HG03108 (cell line): Measurements from ENCODE around the gene ATRNL1.

ENCODE experiments used
- ATAC-seq: cut with Tn5 transposase; IDR thresholded peaks from one replicate; pipeline ENCODE4 v1.9.1; 2021; ENCODE audit warnings: moderate library complexity; ENCODE audit not compliant: unreplicated experiment

The ATRNL1 gene

DNA sequence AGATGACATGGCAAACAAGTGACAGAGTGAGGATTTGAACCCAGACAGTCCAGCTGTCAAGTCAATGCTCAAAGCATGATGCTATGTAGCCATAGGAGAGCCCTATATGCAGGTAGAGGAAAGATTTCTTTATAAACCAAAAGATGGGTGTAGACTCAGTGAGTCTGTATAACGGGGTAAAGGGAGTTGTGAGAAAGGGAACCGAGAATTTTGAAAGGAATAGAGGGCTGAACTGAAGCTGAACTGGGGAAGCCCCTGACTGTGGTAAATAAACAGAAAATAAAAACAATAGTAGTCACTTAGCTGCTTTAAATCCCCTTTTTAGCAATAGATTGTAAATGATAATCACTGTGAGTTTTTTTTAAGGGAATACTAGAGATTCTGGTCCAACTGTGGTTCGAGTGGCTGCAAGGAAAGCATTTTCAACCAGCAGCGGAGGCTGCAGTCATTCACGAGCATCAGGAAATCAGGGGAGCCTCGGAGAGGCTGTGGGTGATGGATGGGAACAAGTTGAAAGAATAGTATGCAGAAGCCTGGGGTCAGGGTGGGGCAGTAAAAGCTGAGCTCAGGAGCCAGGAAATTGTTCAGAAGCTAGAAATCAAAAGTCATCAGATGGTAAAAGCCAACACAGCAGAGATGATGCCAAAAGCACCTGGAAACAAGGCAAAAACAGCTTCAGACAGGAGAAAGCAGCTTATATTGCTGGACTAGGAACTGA is 786.4 kb downstream of the ATRNL1 start:
- no peak for ATAC-seq

DNA sequence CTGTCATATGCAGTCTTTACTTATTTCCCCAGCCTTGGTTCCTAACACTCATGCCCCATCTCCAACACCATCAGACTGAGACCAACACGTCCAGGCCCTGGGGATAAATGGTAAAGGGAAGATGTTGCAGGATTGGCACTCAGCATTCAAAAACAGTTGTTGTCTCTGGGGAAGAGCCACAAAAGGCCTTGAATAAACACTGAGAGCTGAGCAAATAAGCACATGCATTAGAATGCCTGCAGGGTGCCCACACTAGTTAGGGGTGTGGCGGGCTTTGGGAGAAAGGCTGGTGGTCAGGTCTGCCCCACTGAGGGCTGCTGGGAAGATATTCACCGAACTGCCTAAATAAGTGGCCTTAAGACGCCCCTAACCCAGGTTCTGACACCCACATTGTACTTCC is 788.9 kb downstream of the ATRNL1 start:
- no peak for ATAC-seq

DNA sequence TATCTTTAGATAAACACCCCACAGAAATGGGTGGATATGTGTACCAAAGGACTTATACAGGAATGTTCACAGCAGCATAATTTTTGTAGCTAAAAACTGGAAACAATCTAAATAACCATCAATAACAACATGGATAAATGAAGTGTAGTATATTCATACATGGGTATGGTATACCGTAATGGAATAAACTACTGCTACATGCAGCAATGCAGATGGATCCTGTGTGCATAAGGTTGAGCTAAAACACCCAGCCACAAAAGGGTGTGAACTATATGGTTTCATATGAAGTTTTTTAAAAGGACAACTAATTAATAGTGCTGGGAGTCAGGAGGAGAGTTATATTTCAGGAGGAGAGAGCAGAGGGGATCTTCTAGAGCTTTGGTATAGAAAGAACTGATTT is 790.2 kb downstream of the ATRNL1 start:
- no peak for ATAC-seq

DNA sequence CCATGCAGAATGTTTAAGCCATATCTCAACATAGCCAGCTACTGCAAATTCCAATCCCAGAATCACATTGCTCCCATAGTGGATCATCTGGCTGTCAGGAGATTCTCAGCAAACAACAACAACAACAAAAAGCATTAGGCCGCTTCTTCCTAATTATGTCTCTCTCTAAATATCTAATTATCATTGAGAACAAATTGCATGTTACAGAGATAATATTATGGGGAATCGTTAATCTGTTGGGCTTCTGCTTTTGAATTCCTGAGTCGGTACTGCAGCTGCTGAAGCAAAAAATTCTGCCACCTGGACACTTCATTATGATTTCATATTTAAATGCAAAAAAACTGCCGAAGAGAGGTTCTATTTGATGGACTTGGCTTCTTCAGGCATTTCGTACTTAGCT is 791.2 kb downstream of the ATRNL1 start:
- no peak for ATAC-seq

DNA sequence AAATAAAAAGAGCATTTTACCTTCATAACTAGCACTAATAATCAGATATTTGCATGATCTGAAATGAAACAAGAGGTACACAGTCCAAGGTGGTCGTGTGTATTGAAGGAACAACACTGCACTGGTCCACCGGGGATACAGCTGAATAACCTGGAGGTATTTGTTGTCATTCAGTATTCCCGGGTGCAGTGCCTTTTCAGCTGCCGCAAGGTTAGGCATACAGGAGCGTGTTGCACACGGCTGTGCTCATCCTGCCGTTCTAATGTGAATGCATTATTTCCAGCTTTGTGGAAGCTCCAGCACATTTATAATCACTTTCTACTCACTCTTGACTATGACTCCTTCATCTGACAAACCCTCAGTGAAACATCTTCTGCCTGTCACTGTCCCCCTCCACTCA is 802.0 kb downstream of the ATRNL1 start:
- no peak for ATAC-seq

DNA sequence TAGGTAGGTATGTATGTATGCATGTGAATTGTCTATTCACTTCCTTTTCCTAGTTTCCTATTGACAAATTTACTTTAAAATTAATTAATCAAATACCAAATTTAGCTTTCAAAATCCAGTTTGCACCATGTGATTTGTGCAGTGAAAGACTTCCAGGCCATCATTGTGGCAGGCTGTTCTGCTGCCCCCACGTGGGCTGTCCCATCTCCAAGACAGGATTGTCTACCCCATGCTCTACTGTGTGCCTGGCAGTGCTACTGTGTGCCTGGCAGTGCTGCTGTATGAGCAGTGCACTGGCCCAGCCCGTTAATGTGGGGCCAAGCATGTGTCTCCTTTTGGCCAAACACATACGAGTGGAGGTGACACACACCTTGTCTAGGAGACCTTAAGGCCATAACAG is 805.1 kb downstream of the ATRNL1 start:
- ATAC-seq = no peak

DNA sequence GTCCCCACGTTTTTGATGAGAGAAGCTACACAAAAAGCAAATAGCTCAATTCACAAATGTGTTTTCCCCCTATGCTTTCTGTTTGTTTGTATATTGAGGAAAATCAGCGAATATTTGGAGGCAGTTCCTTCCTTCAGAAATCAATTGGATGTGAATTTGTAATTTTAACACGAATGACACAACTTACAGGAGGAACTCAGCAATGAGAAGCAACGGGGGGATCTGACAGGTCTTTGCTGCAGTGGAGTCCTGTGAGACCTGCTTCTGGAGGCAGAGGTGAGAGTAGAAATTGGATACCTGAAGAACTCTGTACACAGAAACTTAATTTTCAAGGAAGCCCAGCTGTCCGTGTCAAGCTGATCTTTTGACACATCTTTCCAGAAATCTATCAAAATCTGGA is 809.4 kb downstream of the ATRNL1 start:
- ATAC-seq = no peak

DNA sequence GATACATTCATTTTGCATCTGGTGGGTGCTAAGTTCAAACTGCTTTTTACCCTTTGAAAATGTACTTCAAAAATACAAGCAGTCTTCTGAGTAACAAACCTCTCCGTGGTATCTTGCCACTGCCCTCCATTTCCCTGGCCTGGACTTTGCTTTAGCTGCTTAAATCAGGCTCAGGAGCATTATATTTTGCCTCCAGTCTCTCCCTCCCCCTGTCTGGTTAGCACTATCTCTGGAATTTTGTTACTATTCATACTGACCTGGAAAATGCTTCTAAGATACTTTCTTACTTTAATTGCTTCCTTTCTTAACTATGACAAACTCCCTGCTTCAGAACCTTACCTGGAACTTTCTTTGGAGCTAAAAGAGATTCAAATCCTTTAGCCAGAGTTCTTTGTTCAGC is 810.0 kb downstream of the ATRNL1 start:
- ATAC-seq = no peak

DNA sequence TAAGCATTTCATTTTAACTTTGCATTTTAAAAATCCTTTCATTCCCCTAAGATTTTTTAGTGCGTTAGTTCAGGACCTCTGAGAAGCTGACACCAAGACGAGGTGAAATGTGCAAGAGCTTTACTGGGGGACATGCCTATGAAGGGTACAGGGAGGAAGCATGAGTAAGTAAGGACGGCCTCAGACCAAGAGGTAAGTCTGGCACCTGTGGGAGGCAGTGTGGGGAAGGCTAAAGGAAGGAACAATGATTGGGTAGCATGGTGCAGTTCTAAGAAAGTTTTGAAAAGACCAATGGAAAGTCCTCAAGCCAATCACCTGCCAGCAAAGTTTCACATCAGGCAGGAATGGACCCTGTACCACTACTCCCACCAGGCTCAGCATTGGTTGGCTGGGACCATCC is 810.7 kb downstream of the ATRNL1 start:
- ATAC-seq = no peak

DNA sequence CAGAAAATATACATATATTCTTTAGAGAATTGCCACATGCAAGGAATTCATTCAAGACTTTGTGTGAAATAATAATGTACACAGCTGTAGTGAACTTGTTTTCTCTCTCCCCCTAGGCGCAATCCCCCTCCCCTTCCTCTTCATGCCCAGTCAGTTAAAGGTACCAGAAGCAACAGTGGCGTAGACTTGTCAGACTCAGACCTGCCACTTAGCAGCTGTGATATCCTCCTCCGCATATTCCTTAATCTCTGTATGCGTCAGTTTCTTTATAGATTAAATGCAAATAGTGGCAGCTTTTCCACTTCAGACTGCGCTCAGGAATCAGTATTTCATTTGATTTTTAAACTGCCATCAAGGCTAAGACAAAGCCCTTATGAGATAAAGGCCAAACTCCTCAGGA is 815.9 kb downstream of the ATRNL1 start:
- no peak for ATAC-seq

DNA sequence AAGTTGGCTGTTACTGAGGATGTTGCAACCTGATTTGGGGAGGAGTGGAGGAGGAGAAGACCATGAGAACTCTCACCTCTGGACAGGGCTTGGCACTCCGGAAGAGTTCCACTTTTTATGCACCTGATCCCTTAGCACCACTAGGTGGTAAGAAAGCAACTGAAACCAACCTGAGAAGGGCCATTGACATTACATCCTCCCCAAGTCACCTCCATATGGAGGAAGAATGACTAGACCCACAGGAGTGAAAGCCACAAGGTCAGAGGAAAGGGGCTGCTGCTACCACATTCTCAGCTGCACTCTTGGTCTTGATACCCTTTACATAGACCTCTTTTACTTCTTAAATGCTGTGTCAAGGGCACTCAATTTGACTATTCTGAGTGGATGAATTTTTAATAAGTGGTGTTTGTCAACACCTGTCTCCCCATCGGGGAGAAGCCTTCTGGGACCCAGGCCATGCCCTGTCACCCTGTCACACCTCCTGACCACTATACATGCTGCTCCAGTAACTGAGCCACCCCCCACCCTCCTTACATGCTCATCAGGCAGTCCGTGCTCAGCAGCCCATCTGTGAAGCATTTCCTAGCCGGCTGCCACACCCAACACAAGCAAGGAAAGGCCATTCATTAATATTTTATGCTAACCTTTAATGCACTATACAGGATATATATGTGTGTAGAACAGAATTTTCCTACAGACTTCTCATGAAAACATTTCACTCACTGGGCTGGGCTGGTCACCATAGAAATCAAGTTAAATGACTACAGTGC is 817.0 kb downstream of the ATRNL1 start:
- ATAC-seq = no peak

DNA sequence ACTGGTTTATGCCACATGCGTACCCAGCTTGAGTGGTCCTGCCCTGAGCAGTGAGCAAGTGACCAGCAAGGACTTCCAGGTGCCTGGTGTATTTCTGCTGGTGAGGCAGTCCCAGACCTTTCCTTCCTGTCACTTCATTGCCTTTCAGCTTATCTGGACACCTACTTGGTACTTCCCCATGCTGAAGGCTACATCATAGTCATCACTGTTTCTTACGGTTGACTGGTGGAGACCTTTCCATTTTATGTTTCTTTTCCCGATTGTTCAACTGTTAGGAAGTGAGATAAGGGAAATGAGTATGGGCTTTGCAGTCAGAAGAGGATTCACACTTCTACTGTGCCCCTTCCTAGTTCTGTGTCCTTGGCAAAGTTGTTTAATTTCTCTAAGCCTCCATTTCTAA is 821.3 kb downstream of the ATRNL1 start:
- no peak for ATAC-seq

DNA sequence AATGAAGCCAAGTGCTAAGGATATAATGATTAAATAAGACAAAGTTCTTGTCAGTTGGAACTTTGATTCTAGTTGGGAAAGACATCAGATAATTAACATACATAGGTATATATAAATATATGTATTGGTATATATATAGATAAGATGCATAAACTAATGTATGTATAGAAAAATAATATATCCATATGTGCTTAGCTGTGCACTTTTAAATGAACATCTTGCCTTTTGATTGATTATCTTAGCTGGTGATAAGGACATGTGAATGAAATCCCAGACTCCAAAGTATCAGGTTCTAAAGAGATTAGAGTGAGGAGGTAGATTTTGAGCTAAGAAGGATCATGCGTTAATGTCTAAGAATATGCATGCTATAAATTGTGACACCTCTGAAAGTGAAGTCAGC is 822.3 kb downstream of the ATRNL1 start:
- no peak for ATAC-seq

DNA sequence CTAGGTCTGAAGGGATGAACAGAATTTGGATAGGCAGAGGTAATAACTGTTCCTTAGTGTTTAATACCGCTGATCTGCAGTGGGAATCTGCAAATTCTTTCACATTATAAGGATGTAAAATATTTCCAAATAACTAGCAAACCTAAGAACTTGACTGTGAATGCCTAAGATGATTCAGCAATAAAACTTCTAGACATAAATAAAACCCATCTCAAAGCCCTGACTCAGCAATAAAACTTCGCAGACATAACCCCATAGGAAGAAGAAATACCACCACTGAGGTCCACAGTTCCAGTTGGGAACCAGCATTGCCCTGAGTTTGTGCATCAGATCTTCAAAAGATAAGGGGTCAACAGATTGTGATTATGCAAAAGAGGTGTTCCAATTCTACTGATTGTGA is 825.6 kb downstream of the ATRNL1 start:
- no peak for ATAC-seq

DNA sequence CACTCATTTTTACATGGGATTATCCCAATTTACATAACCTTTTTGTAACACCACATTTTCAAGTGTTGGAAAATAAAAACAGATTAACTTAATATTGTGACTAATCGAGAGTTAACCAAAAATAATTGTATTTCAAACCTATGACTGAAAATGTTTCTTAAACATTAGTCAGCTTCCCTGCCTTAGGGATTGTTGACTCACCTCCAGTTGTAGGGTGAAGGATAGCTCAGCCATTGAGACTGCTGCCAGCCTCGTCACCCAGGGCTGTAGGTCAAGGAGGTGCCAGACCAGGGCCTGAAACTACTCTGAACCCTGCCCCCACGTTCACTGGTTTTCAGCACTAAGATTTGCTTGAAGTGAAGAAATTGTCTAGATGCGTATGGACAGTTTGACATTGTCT is 828.6 kb downstream of the ATRNL1 start:
- no peak for ATAC-seq

DNA sequence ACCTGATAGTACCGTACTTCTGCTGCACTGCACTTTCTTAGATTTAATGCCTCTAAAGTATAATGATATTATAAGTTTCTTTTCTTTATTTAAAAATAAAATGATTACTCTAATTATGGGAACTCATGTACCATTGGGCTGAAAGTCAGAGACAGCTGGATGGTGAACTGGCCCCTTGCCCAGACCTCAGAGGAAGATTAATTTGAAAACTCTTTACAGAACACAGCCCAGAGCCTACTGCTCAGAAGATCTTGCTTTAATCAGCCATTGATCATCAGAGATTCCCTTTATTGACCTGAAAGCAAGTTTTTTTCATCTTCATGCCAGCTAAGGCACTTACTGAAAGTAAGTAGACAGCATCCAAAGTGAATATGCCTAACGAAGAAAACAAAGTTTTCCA is 838.1 kb downstream of the ATRNL1 start:
- no peak for ATAC-seq

DNA sequence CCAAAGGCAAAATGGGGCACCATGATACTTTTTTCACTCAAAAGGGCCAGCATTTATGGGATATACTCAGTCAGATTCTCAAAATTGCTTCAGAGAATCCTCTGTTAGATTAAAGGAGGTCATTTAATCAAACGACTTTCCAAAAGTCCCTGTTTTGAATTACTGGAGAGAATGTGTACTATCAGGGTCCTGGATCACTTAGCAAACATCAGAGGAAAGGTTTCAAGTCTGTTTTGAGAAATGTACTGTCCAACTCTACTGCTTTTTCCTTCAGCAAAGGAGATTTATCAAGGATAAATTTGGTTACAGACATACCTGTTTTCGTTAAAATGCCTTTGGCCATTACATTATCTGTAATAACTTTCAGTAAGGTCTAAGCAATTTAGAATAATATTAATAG is 838.9 kb downstream of the ATRNL1 start:
- no peak for ATAC-seq

DNA sequence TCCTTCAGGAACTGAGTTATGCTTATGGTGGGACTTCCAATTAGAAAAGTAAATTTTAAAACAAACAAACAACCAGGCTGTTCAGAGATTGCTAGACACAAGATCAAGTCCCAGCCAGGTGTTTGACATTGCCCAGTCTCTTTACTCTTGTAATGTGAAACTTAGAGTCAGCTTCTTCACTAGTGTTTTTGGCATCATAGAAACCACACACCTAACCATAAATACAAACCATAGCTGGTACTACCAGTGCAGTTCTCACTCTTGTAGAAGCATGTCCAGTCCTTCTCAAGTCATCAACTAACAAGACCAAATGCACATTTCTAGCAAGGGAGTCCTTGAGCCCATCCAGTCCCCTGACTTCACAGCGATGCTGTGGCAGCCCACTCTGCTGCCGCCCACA is 839.9 kb downstream of the ATRNL1 start:
- no peak for ATAC-seq

DNA sequence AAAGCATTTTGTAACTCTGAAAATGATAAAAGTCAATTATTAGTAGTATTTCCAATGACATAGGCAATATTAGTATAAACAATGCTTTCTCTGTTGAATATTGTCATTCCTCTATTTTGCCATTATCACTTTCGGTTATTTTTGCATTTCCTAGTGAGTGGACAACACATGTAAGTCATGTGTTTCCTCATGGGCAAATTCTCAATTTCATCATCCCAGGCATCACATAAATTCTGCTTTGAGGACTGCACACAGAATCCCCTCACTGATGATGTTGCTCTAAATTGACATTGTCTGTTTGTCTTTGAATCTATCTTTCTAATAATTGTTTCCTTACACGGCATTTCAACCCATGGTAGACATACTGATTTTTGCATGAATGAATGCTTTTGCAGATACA is 842.6 kb downstream of the ATRNL1 start:
- ATAC-seq = no peak

DNA sequence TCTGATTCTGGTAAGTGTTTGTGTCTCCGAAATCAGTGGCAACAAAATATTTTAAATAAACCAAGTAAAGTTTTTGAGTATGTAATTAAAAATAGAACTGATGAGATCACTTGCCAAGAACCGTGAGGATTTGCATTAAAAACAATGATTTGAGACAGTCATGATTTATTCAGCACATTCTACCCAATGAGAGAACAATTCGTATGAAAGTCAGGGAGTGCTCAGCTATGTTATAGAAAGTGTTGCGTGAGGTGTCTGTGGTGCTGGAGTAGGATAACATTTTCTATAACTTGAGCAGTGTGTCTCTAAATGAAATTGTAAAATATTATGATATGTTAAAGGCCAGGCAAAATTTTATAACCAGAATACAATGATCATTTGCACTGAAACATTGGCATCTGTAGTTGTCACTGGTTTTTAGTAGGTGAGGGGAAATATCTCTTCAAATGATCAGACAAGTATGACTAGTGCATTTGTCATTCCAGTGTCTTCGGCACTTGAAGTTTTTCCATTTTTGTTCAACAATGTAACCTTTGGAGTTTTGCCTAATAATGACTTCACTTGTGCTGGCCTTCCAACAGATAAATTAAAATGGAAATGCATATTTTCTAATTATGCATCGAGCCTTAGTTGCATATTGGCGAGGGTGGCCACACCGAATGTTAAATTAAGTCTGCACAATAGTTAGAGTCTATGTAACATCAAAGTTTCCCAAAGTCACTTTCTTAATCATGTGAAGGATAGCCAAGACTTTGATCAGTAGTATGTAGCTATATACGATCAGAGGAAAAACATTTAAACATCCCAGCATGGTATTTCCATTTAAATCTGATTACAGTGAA is 844.0 kb downstream of the ATRNL1 start:
- ATAC-seq = no peak

DNA sequence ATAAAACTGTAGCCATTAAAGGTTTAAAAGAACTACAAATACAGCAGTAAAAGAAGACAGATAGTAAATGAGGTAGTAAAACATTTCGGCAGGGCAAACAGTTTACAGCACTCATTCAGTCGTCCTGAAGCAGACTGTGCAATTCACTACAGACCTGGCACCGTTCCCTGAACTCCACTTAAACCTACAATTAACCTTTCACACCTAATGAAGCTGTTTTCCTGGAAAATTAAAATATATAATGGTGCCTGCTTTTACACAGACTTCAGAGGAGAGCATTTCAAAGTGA is 844.5 kb downstream of the ATRNL1 start:
- ATAC-seq = no peak
